Activated B cell treated with CpG ODN at 0.5 μM for 24 hours (primary cell): ENCODE data around the gene PLEKHA8. TPM values are rescaled to one million over a fixed set of nuclear protein-coding genes. Genes with fewer than 3 reads are reported as not detected.
"Not testable (repeated sequence)": the region's sequence is repeated elsewhere in the genome, so short reads cannot be mapped to it uniquely, and the experiment has no call there.

Source experiments
- ATAC-seq: fragments of 200-7000 bp; cut with Tn5 transposase; one replicate; pipeline ENCODE4 v1.10.0; 2021; ENCODE audit warnings: low read depth, mild to moderate bottlenecking, moderate library complexity
- CTCF ChIA-PET: fragments of 350-600 bp; sonication (Branson Sonifier 250); formaldehyde crosslinking; loops from one replicate; lab custom pipeline; 2021; ENCODE audit warnings: antibody characterized with exemption; lab: Charles Lee
- POLR2A ChIA-PET: fragments of 350-600 bp; sonication (Branson Sonifier 250); formaldehyde crosslinking; loops from one replicate; lab custom pipeline; 2021; ENCODE audit warnings: antibody characterized with exemption; lab: Charles Lee
- DNase-seq: peaks from one replicate; pipeline ENCODE4 v3.0.0; 2022
- H3K27ac Mint-ChIP-seq: one replicate; pipeline ENCODE4 v1.8.0; 2020; ENCODE audit warnings: mixed read lengths
- H3K27me3 Mint-ChIP-seq: one replicate; pipeline ENCODE4 v1.8.0; 2021; ENCODE audit warnings: mixed read lengths
- H3K36me3 Mint-ChIP-seq: one replicate; pipeline ENCODE4 v1.8.0; 2021; ENCODE audit warnings: low read depth, mixed read lengths
- H3K4me1 Mint-ChIP-seq: one replicate; pipeline ENCODE4 v1.8.0; 2021; ENCODE audit warnings: mixed read lengths
- H3K4me3 Mint-ChIP-seq: one replicate; pipeline ENCODE4 v1.8.0; 2020; ENCODE audit warnings: mild to moderate bottlenecking, mixed read lengths
- H3K9me3 Mint-ChIP-seq: one replicate; pipeline ENCODE4 v1.8.0; 2020; ENCODE audit warnings: mixed read lengths
- intact Hi-C: fragments of 100-400 bp; cut with micrococcal nuclease; formaldehyde crosslinking; loops from one replicate; pipeline ENCODE4 v1.15.1; 2024
- total RNA-seq: library from RNA; stranded (reverse); gene quantifications from 2 replicates; pipeline ENCODE4 v1.2.3, GENCODE V29; 2022
- TF ChIP-seq, protein P1 (sequence below): fragments of 200-600 bp; IDR thresholded peaks from one replicate; pipeline ENCODE4 v1.8.0; 2022; ENCODE audit warnings: antibody characterized with exemption, mild to moderate bottlenecking

The PLEKHA8 gene
- total RNA-seq, 1 donor from 2014 or later, result 9.3 TPM

DNA sequence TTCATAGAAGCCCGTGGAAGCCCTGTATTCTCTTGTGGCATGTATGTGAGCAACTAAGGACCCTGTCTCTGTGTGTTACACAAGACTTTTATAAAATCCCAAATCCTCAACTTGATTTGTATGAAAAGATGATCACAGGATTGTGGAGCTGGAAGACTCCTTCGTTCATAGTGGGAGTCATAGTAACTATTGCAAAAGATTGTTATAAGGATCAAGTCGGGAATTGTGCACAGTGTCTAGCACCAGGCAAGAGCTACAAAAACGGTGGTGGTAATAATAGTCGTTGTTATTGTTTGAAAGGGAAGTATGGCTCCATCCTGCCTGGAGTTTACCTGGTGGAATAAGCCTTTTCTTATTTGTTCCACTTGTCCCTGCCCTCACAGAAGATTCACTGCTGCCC, 63.8 kb downstream of the PLEKHA8 start:
- Mint-ChIP-seq H3K4me1 (peaks cover 6% of the 10 kb centered on the region), H3K27ac (no peak overlapping the region), H3K9me3 (no peaks in the 10 kb centered on the region), H3K36me3 (no peaks in the 10 kb centered on the region), H3K4me3 (no peak overlapping the region), H3K27me3 (no peaks in the 10 kb centered on the region)
- DNase-seq (no peak), ATAC-seq (no peak)
- TF ChIP-seq, protein P1, sequence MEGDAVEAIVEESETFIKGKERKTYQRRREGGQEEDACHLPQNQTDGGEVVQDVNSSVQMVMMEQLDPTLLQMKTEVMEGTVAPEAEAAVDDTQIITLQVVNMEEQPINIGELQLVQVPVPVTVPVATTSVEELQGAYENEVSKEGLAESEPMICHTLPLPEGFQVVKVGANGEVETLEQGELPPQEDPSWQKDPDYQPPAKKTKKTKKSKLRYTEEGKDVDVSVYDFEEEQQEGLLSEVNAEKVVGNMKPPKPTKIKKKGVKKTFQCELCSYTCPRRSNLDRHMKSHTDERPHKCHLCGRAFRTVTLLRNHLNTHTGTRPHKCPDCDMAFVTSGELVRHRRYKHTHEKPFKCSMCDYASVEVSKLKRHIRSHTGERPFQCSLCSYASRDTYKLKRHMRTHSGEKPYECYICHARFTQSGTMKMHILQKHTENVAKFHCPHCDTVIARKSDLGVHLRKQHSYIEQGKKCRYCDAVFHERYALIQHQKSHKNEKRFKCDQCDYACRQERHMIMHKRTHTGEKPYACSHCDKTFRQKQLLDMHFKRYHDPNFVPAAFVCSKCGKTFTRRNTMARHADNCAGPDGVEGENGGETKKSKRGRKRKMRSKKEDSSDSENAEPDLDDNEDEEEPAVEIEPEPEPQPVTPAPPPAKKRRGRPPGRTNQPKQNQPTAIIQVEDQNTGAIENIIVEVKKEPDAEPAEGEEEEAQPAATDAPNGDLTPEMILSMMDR, result no peak
- CTCF ChIA-PET, result no interaction called here
- POLR2A ChIA-PET, result no interaction called here
- intact Hi-C loops, result no loop called here

GRCh38 chr7:30093420-30093952, 65.3 kb downstream of the PLEKHA8 start:
- no peaks in the 10 kb centered on the region for H3K4me1 Mint-ChIP-seq
- no peak overlapping the region for H3K4me3 Mint-ChIP-seq
- ATAC-seq, result no peak
- ChIA-PET POLR2A (no interaction called here), CTCF (no interaction called here)
- H3K27me3 Mint-ChIP-seq, result no peaks in the 10 kb centered on the region
- TF ChIP-seq, protein P1, result no peak
- no peak overlapping the region for H3K27ac Mint-ChIP-seq
- intact Hi-C loops, result no loop called here
- no peak for DNase-seq
- H3K36me3 Mint-ChIP-seq, result no peaks in the 10 kb centered on the region
- H3K9me3 Mint-ChIP-seq, result no peaks in the 10 kb centered on the region

GRCh38 chr7:30098599-30098998, 70.4 kb downstream of the PLEKHA8 start:
- H3K4me3 Mint-ChIP-seq, POLR2A ChIA-PET, H3K36me3 Mint-ChIP-seq, H3K9me3 Mint-ChIP-seq, H3K27me3 Mint-ChIP-seq, CTCF ChIA-PET, ATAC-seq, intact Hi-C loops, H3K4me1 Mint-ChIP-seq, H3K27ac Mint-ChIP-seq, DNase-seq: not testable (repeated sequence)

- Mint-ChIP-seq H3K27ac (no peak overlapping the region), H3K4me1 (no peaks in the 10 kb centered on the region), H3K27me3 (no peaks in the 10 kb centered on the region), H3K4me3 (no peak overlapping the region), H3K9me3 (no peaks in the 10 kb centered on the region), H3K36me3 (no peaks in the 10 kb centered on the region)
- ChIA-PET POLR2A (no interaction called here), CTCF (no interaction called here)
- ATAC-seq (no peak), DNase-seq (no peak)
- TF ChIP-seq, protein P1, result no peak
- intact Hi-C loops, result no loop called here
Observed at GRCh38 chr7:30102281-30102680, 74.1 kb downstream of the PLEKHA8 start.

GRCh38 chr7:30104157-30104556, 75.9 kb downstream of the PLEKHA8 start:
- intact Hi-C loops, result no loop called here
- POLR2A ChIA-PET, result no interaction called here
- no peak overlapping the region for H3K4me3 Mint-ChIP-seq
- ATAC-seq, result no peak
- no peaks in the 10 kb centered on the region for H3K4me1 Mint-ChIP-seq
- no peak overlapping the region for H3K27ac Mint-ChIP-seq
- H3K36me3 Mint-ChIP-seq, result no peaks in the 10 kb centered on the region
- TF ChIP-seq, protein P1, result no peak
- H3K9me3 Mint-ChIP-seq, result no peaks in the 10 kb centered on the region
- DNase-seq, result no peak
- CTCF ChIA-PET, result no interaction called here
- no peaks in the 10 kb centered on the region for H3K27me3 Mint-ChIP-seq
